ENCODE data around the gene VSTM2L.

The VSTM2L gene

DNA sequence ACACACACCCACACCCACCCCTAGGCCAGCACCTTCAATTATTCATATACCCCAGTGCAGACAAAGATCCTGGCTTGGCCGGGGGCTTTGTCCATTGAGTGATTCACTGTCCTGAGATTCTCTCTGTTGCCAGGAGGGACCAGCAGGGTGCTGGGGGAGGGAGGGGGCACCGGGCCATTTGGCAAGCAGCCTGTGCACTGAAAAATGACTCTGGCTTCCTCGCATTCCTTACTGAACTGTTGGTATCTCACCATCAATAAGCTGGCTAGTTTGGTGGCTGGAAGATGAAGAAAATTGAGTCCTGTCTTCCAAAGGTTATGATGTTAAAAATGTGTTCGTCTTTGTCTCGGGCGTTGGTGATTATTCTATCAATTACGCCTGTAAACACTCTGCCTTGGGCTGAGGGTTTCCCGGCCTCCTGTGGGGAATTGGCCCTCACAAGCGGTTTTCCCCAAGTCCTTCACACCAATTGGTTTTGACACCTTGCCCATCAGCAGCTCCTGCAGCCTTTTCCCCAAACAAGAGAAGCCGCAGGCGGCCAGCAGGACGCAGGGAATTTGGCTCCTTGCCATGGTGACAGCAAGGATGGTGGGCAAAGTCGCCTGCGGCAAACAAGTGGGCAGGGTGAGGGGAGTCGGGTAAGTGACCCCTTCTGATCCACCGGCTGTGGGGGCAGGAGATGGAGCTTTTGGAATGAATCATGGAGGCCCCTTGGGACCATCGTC lies 4.9 kb downstream of the VSTM2L start:
- peaks cover 24% of the 10 kb centered on the region for H3K4me1 ChIP-seq
- peaks cover 3% of the 10 kb centered on the region; the same call in 1 of the 2 replicates for H3K9me3 ChIP-seq
- H3K36me3 ChIP-seq, result no peaks in the 10 kb centered on the region
- H3K27me3 ChIP-seq, result peaks cover 8% of the 10 kb centered on the region; the same call in 1 of the 2 replicates
- H3K4me3 ChIP-seq (ENCODE audit: low read depth, low read length), result no peak overlapping the region; the same call in 1 of the 2 replicates
- DNase-seq, result peak; percentile 67
- TF ChIP-seq, protein P1, sequence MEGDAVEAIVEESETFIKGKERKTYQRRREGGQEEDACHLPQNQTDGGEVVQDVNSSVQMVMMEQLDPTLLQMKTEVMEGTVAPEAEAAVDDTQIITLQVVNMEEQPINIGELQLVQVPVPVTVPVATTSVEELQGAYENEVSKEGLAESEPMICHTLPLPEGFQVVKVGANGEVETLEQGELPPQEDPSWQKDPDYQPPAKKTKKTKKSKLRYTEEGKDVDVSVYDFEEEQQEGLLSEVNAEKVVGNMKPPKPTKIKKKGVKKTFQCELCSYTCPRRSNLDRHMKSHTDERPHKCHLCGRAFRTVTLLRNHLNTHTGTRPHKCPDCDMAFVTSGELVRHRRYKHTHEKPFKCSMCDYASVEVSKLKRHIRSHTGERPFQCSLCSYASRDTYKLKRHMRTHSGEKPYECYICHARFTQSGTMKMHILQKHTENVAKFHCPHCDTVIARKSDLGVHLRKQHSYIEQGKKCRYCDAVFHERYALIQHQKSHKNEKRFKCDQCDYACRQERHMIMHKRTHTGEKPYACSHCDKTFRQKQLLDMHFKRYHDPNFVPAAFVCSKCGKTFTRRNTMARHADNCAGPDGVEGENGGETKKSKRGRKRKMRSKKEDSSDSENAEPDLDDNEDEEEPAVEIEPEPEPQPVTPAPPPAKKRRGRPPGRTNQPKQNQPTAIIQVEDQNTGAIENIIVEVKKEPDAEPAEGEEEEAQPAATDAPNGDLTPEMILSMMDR (IDR thresholded peaks at IDR 0.05; ENCODE audit: low read depth, low read length), result 0 out of 2 replicates have a peak, but pooled peaks have one; percentile 6

DNA sequence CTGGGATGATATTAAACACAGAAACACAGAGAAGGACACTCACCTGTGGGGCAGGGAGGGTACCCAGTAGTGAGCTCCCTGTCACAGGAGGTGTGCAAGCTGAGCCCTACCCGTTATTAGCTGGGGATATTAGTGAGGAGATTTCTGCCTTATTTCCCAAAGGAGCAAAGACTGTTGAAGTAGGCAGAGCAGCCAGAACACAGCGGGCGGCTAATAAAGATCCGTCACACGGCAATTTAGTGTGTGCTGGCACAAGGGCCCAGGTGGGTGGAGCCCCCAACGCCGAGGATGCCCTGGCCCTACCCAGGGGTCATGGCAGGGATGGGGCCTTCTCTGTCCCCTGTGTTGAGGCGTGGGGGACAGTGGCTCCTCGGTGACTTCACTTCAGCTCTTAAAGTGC lies 8.3 kb downstream of the VSTM2L start:
- TF ChIP-seq, protein P1 (IDR thresholded peaks at IDR 0.05; ENCODE audit: low read depth, low read length), result no peak
- Histone ChIP-seq H3K9me3 (peaks cover 3% of the 10 kb centered on the region; the same call in 1 of the 2 replicates), H3K4me3 (ENCODE audit: low read depth, low read length) (no peak overlapping the region), H3K36me3 (no peaks in the 10 kb centered on the region), H3K27me3 (no peaks in the 10 kb centered on the region), H3K4me1 (peaks cover 48% of the 10 kb centered on the region)
- DNase-seq, result no peak

GRCh38 chr20:37911838-37912281 lies 8.9 kb downstream of the VSTM2L start:
- H3K4me1 ChIP-seq, result peaks cover 52% of the 10 kb centered on the region

DNA sequence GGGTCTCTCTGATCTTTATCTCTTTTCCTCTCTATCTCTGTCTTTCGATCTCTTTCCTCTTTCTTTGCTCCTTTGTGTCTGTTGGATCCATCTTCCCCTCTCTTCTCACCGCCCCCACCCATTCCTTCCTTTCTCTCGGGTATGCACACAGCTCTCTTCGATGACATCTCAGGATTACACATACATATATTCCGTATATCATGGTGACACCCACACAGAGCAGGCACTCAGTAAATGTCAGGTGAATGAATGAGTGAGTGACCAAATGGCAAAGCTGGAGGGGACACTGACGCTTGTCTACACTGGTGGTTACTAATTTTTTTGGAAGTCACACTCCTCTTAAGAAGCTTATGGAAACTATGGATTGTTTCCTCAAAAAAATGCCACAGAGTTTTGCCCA lies 9.9 kb downstream of the VSTM2L start:
- no peaks in the 10 kb centered on the region for H3K27me3 ChIP-seq
- no peak overlapping the region for H3K4me3 ChIP-seq (ENCODE audit: low read depth, low read length)
- no peaks in the 10 kb centered on the region for H3K36me3 ChIP-seq
- no peak for DNase-seq
- TF ChIP-seq, protein P1 (IDR thresholded peaks at IDR 0.05; ENCODE audit: low read depth, low read length), result no peak
- H3K9me3 ChIP-seq, result peaks cover 3% of the 10 kb centered on the region; the same call in 1 of the 2 replicates
- H3K4me1 ChIP-seq, result peaks cover 47% of the 10 kb centered on the region

More at GRCh38 chr20:37911838-37912281, 8.9 kb downstream of the VSTM2L start:
- Histone ChIP-seq H3K27me3 (no peaks in the 10 kb centered on the region), H3K9me3 (peaks cover 3% of the 10 kb centered on the region; the same call in 1 of the 2 replicates), H3K36me3 (no peaks in the 10 kb centered on the region), H3K4me3 (ENCODE audit: low read depth, low read length) (no peak overlapping the region)
- peak; percentile 85 for DNase-seq
- TF ChIP-seq, protein P1 (IDR thresholded peaks at IDR 0.05; ENCODE audit: low read depth, low read length), result no peak

DNA sequence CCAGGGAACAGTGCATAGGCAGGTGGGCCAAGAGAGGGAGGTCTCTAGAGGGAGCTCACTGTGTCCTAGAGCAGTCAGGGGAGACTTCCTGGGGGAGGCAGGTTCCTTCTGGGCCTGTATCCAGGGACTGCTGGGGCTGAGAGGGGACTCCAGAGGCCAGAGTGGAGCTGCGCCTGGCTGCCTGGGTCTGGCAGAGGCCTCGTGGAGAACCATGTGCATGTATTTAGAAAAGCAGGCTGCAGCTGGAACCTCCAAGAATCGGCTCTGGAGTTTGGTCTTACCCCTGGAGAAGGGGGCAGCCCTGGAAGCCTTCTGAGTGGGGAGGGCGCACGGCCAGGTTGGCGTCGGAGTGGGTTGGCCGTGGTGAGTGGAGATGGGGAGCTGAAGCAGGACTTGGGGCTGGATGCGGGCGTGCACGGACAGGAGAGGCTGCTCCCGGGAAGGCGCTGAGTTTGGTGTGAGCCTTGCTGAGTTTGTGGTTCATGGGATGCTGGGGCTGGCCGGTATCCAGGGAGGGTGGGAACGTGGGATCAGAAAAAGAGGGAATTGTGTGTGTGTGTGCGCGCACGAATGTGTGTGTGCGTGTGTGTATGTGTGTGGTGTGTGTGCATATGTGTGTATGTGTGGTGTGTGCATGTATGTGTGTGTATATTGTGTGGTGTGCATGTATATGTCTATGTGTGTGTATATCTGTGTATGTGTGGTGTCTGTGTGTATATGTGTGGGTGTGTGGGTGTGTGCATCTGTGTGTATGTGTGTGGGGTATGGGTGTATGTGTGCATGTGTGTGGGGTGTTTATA lies 10.8 kb downstream of the VSTM2L start:
- Histone ChIP-seq H3K27me3 (no peaks in the 10 kb centered on the region), H3K4me1 (peaks cover 42% of the 10 kb centered on the region), H3K36me3 (no peaks in the 10 kb centered on the region), H3K9me3 (0 out of 2 replicates have a peak, but pooled peaks cover 3% of the 10 kb centered on the region), H3K4me3 (ENCODE audit: low read depth, low read length) (no peak overlapping the region)
- TF ChIP-seq, protein P1 (IDR thresholded peaks at IDR 0.05; ENCODE audit: low read depth, low read length), result no peak
- peak; percentile 64 for DNase-seq

Measured in BE2C (cell line).